HepG2 (cell line): Measurements from ENCODE around the gene ZAR1L. TPM values are rescaled to one million over a fixed set of nuclear protein-coding genes. Genes with fewer than 3 reads are reported as not detected.

Source experiments
- ARID2 ChIP-seq: sonication (generic); formaldehyde crosslinking; IDR thresholded peaks from 2 replicates; pipeline ENCODE4 v1.8.1; 2022; ENCODE audit warnings: mild to moderate bottlenecking, missing genetic modification reagents, borderline replicate concordance
- FOXJ3 ChIP-seq: sonication (generic); formaldehyde crosslinking; IDR thresholded peaks from 2 replicates; pipeline ENCODE4 v1.4.0; 2020; ENCODE audit warnings: missing genetic modification reagents, mild to moderate bottlenecking, borderline replicate concordance
- MXD1 ChIP-seq: sonication (generic); formaldehyde crosslinking; IDR thresholded peaks from 2 replicates; pipeline ENCODE4 v1.4.0; 2020; ENCODE audit warnings: mild to moderate bottlenecking, missing genetic modification reagents
- NFE2L1 ChIP-seq: sonication (generic); formaldehyde crosslinking; IDR thresholded peaks from 2 replicates; pipeline ENCODE4 v1.4.0; 2020; ENCODE audit warnings: missing genetic modification reagents, mild to moderate bottlenecking, borderline replicate concordance
- NR2F2 ChIP-seq: IDR thresholded peaks from 2 replicates; pipeline ENCODE4 v1.6.1; 2012; ENCODE audit warnings: low read depth, inconsistent platforms, borderline replicate concordance
- ONECUT2 ChIP-seq: sonication (generic); formaldehyde crosslinking; IDR thresholded peaks from 2 replicates; pipeline ENCODE4 v1.4.0; 2020; ENCODE audit warnings: missing genetic modification reagents
- SATB2 ChIP-seq: sonication (generic); formaldehyde crosslinking; IDR thresholded peaks from 2 replicates; pipeline ENCODE4 v1.5.0; 2020; ENCODE audit warnings: missing genetic modification reagents
- SRSF4 ChIP-seq: fragments of 200-400 bp; formaldehyde crosslinking; IDR thresholded peaks from one replicate; pipeline ENCODE4 v1.6.1; 2018; ENCODE audit warnings: mild to moderate bottlenecking, low read depth, low read length, moderate library complexity; ENCODE audit not compliant: poor library complexity, severe bottlenecking
- ZBTB40 ChIP-seq, 2 experiments: fragments of 450-650 bp in 1 of 2; sonication (generic) in 1 of 2; formaldehyde crosslinking in 1 of 2; IDR thresholded peaks; 2 replicates each; pipeline versions ENCODE4 v1.6.1 to v1.8.0; 2016 to 2022; ENCODE audit warnings: antibody characterized with exemption in 1 of 2, mild to moderate bottlenecking in 1 of 2, missing genetic modification reagents in 1 of 2
- ZNF572 ChIP-seq: sonication (generic); formaldehyde crosslinking; IDR thresholded peaks from 2 replicates; pipeline ENCODE4 v1.5.1; 2020; ENCODE audit warnings: mild to moderate bottlenecking, missing genetic modification reagents
- ZNF678 ChIP-seq: sonication (generic); formaldehyde crosslinking; IDR thresholded peaks from 2 replicates; pipeline ENCODE4 v1.4.0; 2020; ENCODE audit warnings: mild to moderate bottlenecking, missing genetic modification reagents
- ZNF749 ChIP-seq: sonication (generic); formaldehyde crosslinking; IDR thresholded peaks from 2 replicates; pipeline ENCODE4 v1.8.0; 2022; ENCODE audit warnings: mild to moderate bottlenecking, missing genetic modification reagents, moderate library complexity, borderline replicate concordance
- polyA plus RNA-seq, 8 experiments: library from polyadenylated mRNA; depleted of rRNA in 3 of 8; stranded (reverse) in 7 of 8; unstranded in 1 of 8; fragments of >200 nt; fragmentation: Illumina TruSeq in 4 of 8; extraction: Trizol in 4 of 8; gene quantifications; 2 replicates each; pipeline versions ENCODE4 v1.2.1 to v1.2.3, GENCODE V29; 2011 to 2016; ENCODE audit warnings: low read depth in 4 of 8, missing spikeins in 1 of 8, mixed read lengths in 1 of 8; ENCODE audit not compliant: insufficient read depth in 1 of 8
- total RNA-seq, 5 experiments: library from RNA; depleted of rRNA; stranded (reverse); fragments of >200 nt; fragmentation: Illumina TruSeq; extraction: Trizol; gene quantifications; 2 replicates each; pipeline ENCODE4 v1.2.3, GENCODE V29; 2016; ENCODE audit warnings: low read depth in 1 of 5
- TF ChIP-seq, protein P1 (sequence below): sonication (generic); formaldehyde crosslinking; IDR thresholded peaks from 2 replicates; pipeline ENCODE4 v1.8.0; 2022; ENCODE audit warnings: mild to moderate bottlenecking, missing genetic modification reagents, moderate library complexity

ZAR1L gene
- total and polyA plus RNA-seq, 2 of the 13 experiments (the other 11 are each of a cell fraction or from before 2014, with no cell fraction given) = 0.09 TPM; not detected in 1

DNA sequence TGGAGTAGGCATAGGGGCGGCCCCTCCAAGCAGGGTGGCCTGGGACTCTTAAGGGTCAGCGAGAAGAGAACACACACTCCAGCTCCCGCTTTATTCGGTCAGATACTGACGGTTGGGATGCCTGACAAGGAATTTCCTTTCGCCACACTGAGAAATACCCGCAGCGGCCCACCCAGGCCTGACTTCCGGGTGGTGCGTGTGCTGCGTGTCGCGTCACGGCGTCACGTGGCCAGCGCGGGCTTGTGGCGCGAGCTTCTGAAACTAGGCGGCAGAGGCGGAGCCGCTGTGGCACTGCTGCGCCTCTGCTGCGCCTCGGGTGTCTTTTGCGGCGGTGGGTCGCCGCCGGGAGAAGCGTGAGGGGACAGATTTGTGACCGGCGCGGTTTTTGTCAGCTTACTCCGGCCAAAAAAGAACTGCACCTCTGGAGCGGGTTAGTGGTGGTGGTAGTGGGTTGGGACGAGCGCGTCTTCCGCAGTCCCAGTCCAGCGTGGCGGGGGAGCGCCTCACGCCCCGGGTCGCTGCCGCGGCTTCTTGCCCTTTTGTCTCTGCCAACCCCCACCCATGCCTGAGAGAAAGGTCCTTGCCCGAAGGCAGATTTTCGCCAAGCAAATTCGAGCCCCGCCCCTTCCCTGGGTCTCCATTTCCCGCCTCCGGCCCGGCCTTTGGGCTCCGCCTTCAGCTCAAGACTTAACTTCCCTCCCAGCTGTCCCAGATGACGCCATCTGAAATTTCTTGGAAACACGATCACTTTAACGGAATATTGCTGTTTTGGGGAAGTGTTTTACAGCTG lies at the start of gene ZAR1L, which contains the start of gene BRCA2 (continued):
- TF ChIP-seq NFE2L1 (CRISPR knock-in tag) (no peak), SATB2 (CRISPR knock-in tag) (no peak), ZBTB40 (IDR thresholded peaks at IDR 0.05) (no peak), ZBTB40 (CRISPR knock-in tag; IDR thresholded peaks at IDR 0.05) (peak; percentile 77), SRSF4 (no peak), NR2F2 (no peak), ZNF678 (0 out of 2 replicates have a peak, but pooled peaks have one; percentile 43), ARID2 (0 out of 2 replicates have a peak, but pooled peaks have one; percentile 10), FOXJ3 (CRISPR knock-in tag) (0 out of 2 replicates have a peak, but pooled peaks have one; percentile 22), MXD1 (CRISPR knock-in tag) (peak; percentile 78; the same call in 1 of the 2 replicates), ZNF749 (CRISPR knock-in tag) (peak; percentile 76; the same call in 1 of the 2 replicates), ONECUT2 (CRISPR knock-in tag) (no peak), ZNF572 (CRISPR knock-in tag) (no peak)
- TF ChIP-seq, protein P1, sequence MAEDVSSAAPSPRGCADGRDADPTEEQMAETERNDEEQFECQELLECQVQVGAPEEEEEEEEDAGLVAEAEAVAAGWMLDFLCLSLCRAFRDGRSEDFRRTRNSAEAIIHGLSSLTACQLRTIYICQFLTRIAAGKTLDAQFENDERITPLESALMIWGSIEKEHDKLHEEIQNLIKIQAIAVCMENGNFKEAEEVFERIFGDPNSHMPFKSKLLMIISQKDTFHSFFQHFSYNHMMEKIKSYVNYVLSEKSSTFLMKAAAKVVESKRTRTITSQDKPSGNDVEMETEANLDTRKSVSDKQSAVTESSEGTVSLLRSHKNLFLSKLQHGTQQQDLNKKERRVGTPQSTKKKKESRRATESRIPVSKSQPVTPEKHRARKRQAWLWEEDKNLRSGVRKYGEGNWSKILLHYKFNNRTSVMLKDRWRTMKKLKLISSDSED (CRISPR knock-in tag) = no peak
